H1 (cell line): ENCODE measurements around the gene LMX1A. TPM values are rescaled to one million over a fixed set of nuclear protein-coding genes. Genes with fewer than 3 reads are reported as not detected.
A peak's percentile ranks its signal among the peaks of the same experiment; 100 is the strongest.

ENCODE experiments used
- CTCF ChIA-PET: fragments of 300-600 bp; sonication (Branson Sonifier 250); formaldehyde crosslinking; loops from one replicate; lab custom pipeline; 2021; ENCODE audit not compliant: partially characterized antibody; lab: Charles Lee
- POLR2A ChIA-PET: fragments of 300-600 bp; sonication (Branson Sonifier 250); formaldehyde crosslinking; loops from one replicate; lab custom pipeline; 2021; ENCODE audit warnings: inconsistent platforms; ENCODE audit not compliant: partially characterized antibody; lab: Charles Lee
- DNase-seq, 2 experiments: peaks; one replicate each; pipeline versions ENCODE4 v3.0.0 to v3.0.0-alpha.2; 2010 to 2022; ENCODE audit warnings: low spot score in 2 of 2, low read depth in 1 of 2, mixed read lengths in 1 of 2
- FAIRE-seq: peaks from 2 replicates; lab custom pipeline; 2011; peaks lifted over from hg19 to GRCh38; lab: Jason Lieb, UNC
- H2AFZ ChIP-seq: 2 replicates; pipeline ENCODE4 v1.8.1; 2012; ENCODE audit warnings: low read length, inconsistent platforms
- H2AK5ac ChIP-seq: 2 replicates; pipeline ENCODE4 v1.6.1; 2013; ENCODE audit warnings: low read depth, low read length
- H2BK120ac ChIP-seq: replicated peaks from 2 replicates; pipeline ENCODE3; 2013; ENCODE audit warnings: low read depth, low read length, inconsistent platforms
- H2BK12ac ChIP-seq: 2 replicates; pipeline ENCODE4 v1.6.1; 2013; ENCODE audit warnings: low read depth, low read length
- H2BK15ac ChIP-seq: 2 replicates; pipeline ENCODE4 v1.6.1; 2013; ENCODE audit warnings: low read length
- H2BK20ac ChIP-seq: 2 replicates; pipeline ENCODE4 v1.6.1; 2013; ENCODE audit warnings: low read length
- H2BK5ac ChIP-seq: 2 replicates; pipeline ENCODE4 v1.6.1; 2013; ENCODE audit warnings: low read depth, low read length
- H3K14ac ChIP-seq: 2 replicates; pipeline ENCODE4 v1.6.1; 2013; ENCODE audit warnings: inconsistent platforms; ENCODE audit not compliant: insufficient read length
- H3K18ac ChIP-seq: 2 replicates; pipeline ENCODE4 v1.6.1; 2013; ENCODE audit warnings: low read length; ENCODE audit errors: extremely low read depth
- H3K23ac ChIP-seq: 2 replicates; pipeline ENCODE4 v1.6.1; 2013; ENCODE audit warnings: inconsistent platforms; ENCODE audit not compliant: insufficient read length
- H3K23me2 ChIP-seq: 2 replicates; pipeline ENCODE4 v1.6.1; 2013; ENCODE audit warnings: low read depth, low read length
- H3K27ac ChIP-seq: 2 replicates; pipeline ENCODE4 v1.6.1; 2011; ENCODE audit warnings: low read depth, low read length, inconsistent platforms
- H3K27me3 ChIP-seq, 4 experiments: replicated peaks in 1 of 4; 1 replicate in 1 of 4; 2 replicates in 3 of 4; pipeline versions ENCODE4 v1.6.1 to v1.8.1; 2011 to 2013; ENCODE audit warnings: low read length in 3 of 4, mild to moderate bottlenecking in 3 of 4, inconsistent platforms in 2 of 4, mixed read lengths in 2 of 4, moderate library complexity in 1 of 4; ENCODE audit not compliant: control insufficient read depth in 3 of 4, insufficient read depth in 3 of 4; ENCODE audit errors: extremely low read depth in 1 of 4
- H3K36me3 ChIP-seq, 4 experiments: 2 replicates each; pipeline versions ENCODE4 v1.6.1 to v1.8.1; 2011 to 2013; ENCODE audit warnings: mild to moderate bottlenecking in 4 of 4, low read length in 3 of 4, moderate library complexity in 2 of 4, control low read depth in 1 of 4, inconsistent platforms in 1 of 4; ENCODE audit not compliant: insufficient read depth in 4 of 4, control insufficient read depth in 2 of 4
- H3K4ac ChIP-seq: replicated peaks from 2 replicates; pipeline ENCODE3; 2013; ENCODE audit warnings: low read length, low read depth, mixed read lengths, inconsistent platforms; ENCODE audit not compliant: insufficient read length
- H3K4me1 ChIP-seq, 4 experiments: replicated peaks in 1 of 4; 1 replicate in 1 of 4; 2 replicates in 3 of 4; pipeline versions ENCODE4 v1.6.1 to v1.8.1; 2011 to 2013; ENCODE audit warnings: low read length in 3 of 4, inconsistent platforms in 2 of 4, mixed read lengths in 1 of 4; ENCODE audit not compliant: insufficient read depth in 4 of 4, control insufficient read depth in 3 of 4
- H3K4me2 ChIP-seq, 2 experiments: 2 replicates each; pipeline versions ENCODE4 v1.6.1 to v1.8.1; 2011 to 2013; ENCODE audit warnings: low read depth in 2 of 2, low read length in 2 of 2, control low read depth in 1 of 2, inconsistent platforms in 1 of 2, mild to moderate bottlenecking in 1 of 2; ENCODE audit not compliant: insufficient read depth in 1 of 2
- H3K4me3 ChIP-seq, 4 experiments: fragments of 200-600, 300-600 bp in 1 of 4; sonication (generic), shearing (Covaris generic), sonication (Bioruptor Twin) in 1 of 4; 2 replicates each; pipeline versions ENCODE4 v1.5.1 to v1.8.1; 2011 to 2016; ENCODE audit warnings: low read length in 4 of 4, low read depth in 3 of 4, control low read depth in 2 of 4, inconsistent platforms in 2 of 4, mild to moderate bottlenecking in 2 of 4, mixed read lengths in 1 of 4, moderate library complexity in 1 of 4; ENCODE audit not compliant: insufficient read depth in 2 of 4; ENCODE audit errors: extremely low read depth in 1 of 4
- H3K56ac ChIP-seq: replicated peaks from 2 replicates; pipeline ENCODE3; 2013; ENCODE audit warnings: low read depth, mild to moderate bottlenecking, mixed read lengths, low read length, inconsistent platforms; ENCODE audit not compliant: insufficient read length
- H3K79me1 ChIP-seq: 2 replicates; pipeline ENCODE4 v1.6.1; 2013; ENCODE audit warnings: low read depth, low read length, control low read depth
- H3K79me2 ChIP-seq, 2 experiments: 2 replicates each; pipeline versions ENCODE4 v1.6.1 to v1.8.1; 2012 to 2013; ENCODE audit warnings: low read length in 2 of 2, mild to moderate bottlenecking in 2 of 2, inconsistent platforms in 1 of 2; ENCODE audit not compliant: insufficient read depth in 2 of 2, control insufficient read depth in 1 of 2
- H3K9ac ChIP-seq, 4 experiments: replicated peaks in 1 of 4; 1 replicate in 1 of 4; 2 replicates in 3 of 4; pipeline versions ENCODE4 v1.6.1 to v1.8.1; 2011 to 2013; ENCODE audit warnings: low read depth in 3 of 4, low read length in 3 of 4, control low read depth in 2 of 4, mild to moderate bottlenecking in 2 of 4, moderate library complexity in 2 of 4, inconsistent platforms in 1 of 4; ENCODE audit errors: extremely low read depth in 1 of 4
- H3K9me3 ChIP-seq, 2 experiments: 2 replicates each; pipeline versions ENCODE4 v1.6.1 to v1.8.1; 2012 to 2013; ENCODE audit warnings: mild to moderate bottlenecking in 2 of 2, moderate library complexity in 2 of 2, control low read depth in 1 of 2, inconsistent platforms in 1 of 2, low read depth in 1 of 2, low read length in 1 of 2, mixed read lengths in 1 of 2; ENCODE audit not compliant: insufficient read depth in 2 of 2
- H4K20me1 ChIP-seq, 2 experiments: replicated peaks in 1 of 2; 2 replicates each; pipeline versions ENCODE3 to v1.8.1; 2011 to 2013; ENCODE audit warnings: inconsistent platforms in 2 of 2, low read length in 2 of 2, mild to moderate bottlenecking in 1 of 2; ENCODE audit not compliant: insufficient read depth in 2 of 2, control insufficient read depth in 1 of 2
- H4K5ac ChIP-seq: 2 replicates; pipeline ENCODE4 v1.6.1; 2013; ENCODE audit warnings: low read length, low read depth, mixed read lengths, inconsistent platforms; ENCODE audit not compliant: insufficient read length
- H4K8ac ChIP-seq: 2 replicates; pipeline ENCODE4 v1.8.0; 2013; ENCODE audit warnings: mild to moderate bottlenecking, moderate library complexity, low read length, inconsistent platforms; ENCODE audit not compliant: insufficient read depth; ENCODE audit errors: extremely low read depth
- H4K91ac ChIP-seq: replicated peaks from 2 replicates; pipeline ENCODE3; 2013; ENCODE audit warnings: low read length, mixed read lengths, inconsistent platforms; ENCODE audit not compliant: insufficient read length
- BACH1 ChIP-seq: IDR thresholded peaks from 2 replicates; pipeline ENCODE4 v1.6.1; 2012; ENCODE audit warnings: low read length, improper control_type of control experiment
- BRCA1 ChIP-seq: IDR thresholded peaks from 2 replicates; pipeline ENCODE4 v1.6.1; 2012; ENCODE audit warnings: low read depth, low read length, improper control_type of control experiment
- CBX8 ChIP-seq: fragments of 300-800, 300-1000 bp; sonication (generic); IDR thresholded peaks from 2 replicates; pipeline ENCODE4 v1.7.1; 2016; ENCODE audit warnings: low read depth, low read length, borderline replicate concordance
- GABPA ChIP-seq: IDR thresholded peaks from 2 replicates; pipeline ENCODE4 v1.6.1; 2011; ENCODE audit warnings: mild to moderate bottlenecking, low read length, moderate library complexity, borderline replicate concordance; ENCODE audit not compliant: insufficient read depth
- HDAC6 ChIP-seq: IDR thresholded peaks from one replicate; pipeline ENCODE4 v1.7.1; 2012; ENCODE audit warnings: low read depth, mild to moderate bottlenecking, inconsistent platforms, low read length, moderate library complexity
- KDM1A ChIP-seq: fragments of 200-600, 300-600 bp; sonication (generic); IDR thresholded peaks from 2 replicates; pipeline ENCODE4 v1.7.1; 2016; ENCODE audit warnings: mild to moderate bottlenecking, low read length, borderline replicate concordance
- NRF1 ChIP-seq: IDR thresholded peaks from 2 replicates; pipeline ENCODE4 v1.6.1; 2011; ENCODE audit warnings: mild to moderate bottlenecking, low read depth, low read length, improper control_type of control experiment
- POU5F1 ChIP-seq: IDR thresholded peaks from 2 replicates; pipeline ENCODE4 v1.6.1; 2011; ENCODE audit warnings: low read depth, mild to moderate bottlenecking, low read length, moderate library complexity
- SIRT6 ChIP-seq: IDR thresholded peaks from one replicate; pipeline ENCODE4 v1.7.1; 2012; ENCODE audit warnings: low read length, inconsistent platforms
- TAF7 ChIP-seq: optimal IDR thresholded peaks from 2 replicates; pipeline ENCODE3; 2011; ENCODE audit warnings: low read depth, mild to moderate bottlenecking, inconsistent platforms, low read length, moderate library complexity, borderline replicate concordance
- YY1 ChIP-seq: IDR thresholded peaks from 2 replicates; pipeline ENCODE4 v1.6.1; 2011; ENCODE audit warnings: low read depth, mild to moderate bottlenecking, low read length
- ZNF274 ChIP-seq: IDR thresholded peaks from 2 replicates; pipeline ENCODE4 v1.7.0; 2012; ENCODE audit warnings: low read length, borderline replicate concordance; ENCODE audit errors: extremely low read depth
- WGBS, 2 experiments: shearing (Covaris generic) in 1 of 2; methylation state at CpG; one replicate each; pipeline versions ENCODE4 v1.1.6 to v1.1.7; 2013 to 2015; ENCODE audit warnings: low lambda C conversion rate in 2 of 2, mixed read lengths in 2 of 2, inconsistent platforms in 1 of 2, low coverage in 1 of 2, missing lambda C conversion rate in 1 of 2; ENCODE audit not compliant: insufficient replicate concordance in 2 of 2, insufficient coverage in 1 of 2, insufficient read length in 1 of 2; ENCODE audit errors: extremely low coverage in 1 of 2, missing lambda C conversion rate in 1 of 2; 5-methylcytosine and 5-hydroxymethylcytosine counted together
- polyA plus RNA-seq, 7 experiments: library from polyadenylated mRNA; depleted of rRNA in 3 of 7; stranded (reverse) in 5 of 7; unstranded in 2 of 7; fragments of >200 nt in 5 of 7; fragments of 200-250 nt in 2 of 7; gene quantifications; 1 replicate in 5 of 7; 2 replicates in 1 of 7; 4 replicates in 1 of 7; pipeline versions ENCODE4 v1.2.1 to v1.2.3, GENCODE V29; 2011 to 2013; ENCODE audit warnings: missing spikeins in 2 of 7, mixed read lengths in 2 of 7
- total RNA-seq: library from RNA; stranded (reverse); fragmentation: NEBNext Ultra II Directional; extraction: Animal tissue kit (Norgen Biotek cat#: 25700); gene quantifications from 2 replicates; pipeline ENCODE4 v1.2.1, GENCODE V29; 2021
- TF ChIP-seq, protein P1 (sequence below): IDR thresholded peaks from 2 replicates; pipeline ENCODE4 v1.6.1; 2011; ENCODE audit warnings: low read length, improper control_type of control experiment

The LMX1A gene
- total and polyA plus RNA-seq, 2 of the 8 experiments (the other 6 are each of a cell fraction or from before 2014, with no cell fraction given) = not detected

DNA sequence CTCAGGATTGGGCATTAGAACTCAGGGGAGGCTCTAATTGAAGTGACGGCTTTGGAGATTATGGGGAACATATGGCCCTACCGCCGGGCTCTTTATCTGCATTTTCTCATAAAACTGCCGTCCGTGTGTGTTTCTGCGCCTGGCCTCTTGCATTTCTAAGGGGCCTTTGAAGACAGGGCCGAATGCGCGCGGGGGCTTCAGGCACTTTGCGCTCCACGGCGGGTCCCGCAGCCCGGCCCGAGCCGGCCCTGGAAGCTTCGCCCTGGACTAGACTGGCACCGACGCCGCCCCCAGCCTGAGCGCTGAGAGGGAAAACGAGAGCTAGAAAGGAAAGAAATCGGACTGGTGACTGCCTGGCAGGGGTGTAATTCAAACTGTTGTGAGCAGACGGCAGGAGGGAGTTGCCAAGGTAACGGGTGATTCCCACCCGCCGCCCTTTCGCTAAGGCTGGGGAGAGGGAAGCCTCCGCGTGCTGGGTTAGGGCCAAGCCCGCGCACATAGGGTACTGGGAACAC, 120.7 kb downstream of the LMX1A start:
- H2BK120ac ChIP-seq = no peak overlapping the region
- H2BK12ac ChIP-seq = no peak overlapping the region
- H3K4me1 ChIP-seq = peaks cover 0 to 6% (median 3%) of the 10 kb centered on the region in 4 experiments; a peak in 6 of 7 replicates
- peaks cover 8% of the 10 kb centered on the region; the same call in 1 of the 2 replicates for H3K23me2 ChIP-seq
- ChIA-PET POLR2A (interaction anchor here (1.4 kb wide), 1 partner anchor 20 kb away, joined by 3 read pairs; no protein-coding TSS in a partner anchor), CTCF (interaction anchor here (1.0 kb wide), 1 partner anchor 9 kb away, joined by 3 read pairs; no protein-coding TSS in a partner anchor)
- 2% methylated on average over 27 of the region's 33 CpGs; no CpG with 5 or more reads in 1 of the 2 experiments for WGBS, 2 experiments
- 0 out of 2 replicates have a peak overlapping the region, but pooled peaks have one; percentile 20 for H2AFZ ChIP-seq
- H3K9ac ChIP-seq = peak overlapping the region in 1 of 4 experiments; percentile 27; a peak in 2 of 7 replicates
- H3K4me2 ChIP-seq = peak overlapping the region; percentile 67 to 96
- H2BK15ac ChIP-seq = no peak overlapping the region
- no peak overlapping the region for H2BK5ac ChIP-seq
- H3K56ac ChIP-seq = no peak overlapping the region
- H3K27me3 ChIP-seq = peaks cover 13 to 58% (median 48%) of the 10 kb centered on the region in 4 experiments
- H3K79me2 ChIP-seq = no peaks in the 10 kb centered on the region
- no peak for FAIRE-seq
- no peak overlapping the region for H3K4ac ChIP-seq
- H2AK5ac ChIP-seq = no peak overlapping the region
- no peaks in the 10 kb centered on the region for H3K9me3 ChIP-seq
- H3K23ac ChIP-seq = no peak overlapping the region
- H4K5ac ChIP-seq = no peak overlapping the region
- DNase-seq = peak in 1 of 2 experiments; percentile 74
- no peaks in the 10 kb centered on the region for H3K36me3 ChIP-seq
- peak overlapping the region; percentile 52 to 72 (median 54) for H3K4me3 ChIP-seq
- no peak overlapping the region; the same call in 1 of the 2 replicates for H4K8ac ChIP-seq
- no peak overlapping the region for H3K27ac ChIP-seq
- H3K18ac ChIP-seq = no peak overlapping the region
- H3K14ac ChIP-seq = no peak overlapping the region
- no peaks in the 10 kb centered on the region for H4K20me1 ChIP-seq
- no peak overlapping the region for H2BK20ac ChIP-seq
- H3K79me1 ChIP-seq = no peaks in the 10 kb centered on the region
- no peak overlapping the region for H4K91ac ChIP-seq
- TF ChIP-seq GABPA = no peak
- TF ChIP-seq POU5F1 = no peak
- TF ChIP-seq, protein P1, sequence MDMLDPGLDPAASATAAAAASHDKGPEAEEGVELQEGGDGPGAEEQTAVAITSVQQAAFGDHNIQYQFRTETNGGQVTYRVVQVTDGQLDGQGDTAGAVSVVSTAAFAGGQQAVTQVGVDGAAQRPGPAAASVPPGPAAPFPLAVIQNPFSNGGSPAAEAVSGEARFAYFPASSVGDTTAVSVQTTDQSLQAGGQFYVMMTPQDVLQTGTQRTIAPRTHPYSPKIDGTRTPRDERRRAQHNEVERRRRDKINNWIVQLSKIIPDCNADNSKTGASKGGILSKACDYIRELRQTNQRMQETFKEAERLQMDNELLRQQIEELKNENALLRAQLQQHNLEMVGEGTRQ = no peak
- TF ChIP-seq NRF1 = no peak
- no peak for TF ChIP-seq CBX8
- TF ChIP-seq YY1 = no peak
- no peak for TF ChIP-seq TAF7
- TF ChIP-seq KDM1A = no peak
- no peak for TF ChIP-seq BRCA1
- TF ChIP-seq ZNF274 = no peak
- no peak for TF ChIP-seq HDAC6
- TF ChIP-seq SIRT6 = no peak
- no peak for TF ChIP-seq BACH1
